Hepatocyte (in vitro differentiated cells): Measurements from ENCODE around the gene PPP1R9A.

ENCODE experiments used
- EZH2 ChIP-seq: fragments of 200-600 bp; sonication (generic); IDR thresholded peaks from 2 replicates; pipeline ENCODE4 v1.6.1; 2016; ENCODE audit warnings: antibody characterized with exemption, mild to moderate bottlenecking, borderline replicate concordance
- EZH2phosphoT487 ChIP-seq: fragments of 200-600 bp; sonication (generic); IDR thresholded peaks from one replicate; pipeline ENCODE4 v1.6.1; 2018; ENCODE audit warnings: antibody characterized with exemption, mild to moderate bottlenecking, low read depth, moderate library complexity; ENCODE audit not compliant: unreplicated experiment, severe bottlenecking
- TF ChIP-seq, protein P1 (sequence below): fragments of 200-600 bp; sonication (generic); IDR thresholded peaks from 2 replicates; pipeline ENCODE4 v1.5.1; 2016; ENCODE audit warnings: antibody characterized with exemption, mild to moderate bottlenecking; ENCODE audit not compliant: poor library complexity

DNA sequence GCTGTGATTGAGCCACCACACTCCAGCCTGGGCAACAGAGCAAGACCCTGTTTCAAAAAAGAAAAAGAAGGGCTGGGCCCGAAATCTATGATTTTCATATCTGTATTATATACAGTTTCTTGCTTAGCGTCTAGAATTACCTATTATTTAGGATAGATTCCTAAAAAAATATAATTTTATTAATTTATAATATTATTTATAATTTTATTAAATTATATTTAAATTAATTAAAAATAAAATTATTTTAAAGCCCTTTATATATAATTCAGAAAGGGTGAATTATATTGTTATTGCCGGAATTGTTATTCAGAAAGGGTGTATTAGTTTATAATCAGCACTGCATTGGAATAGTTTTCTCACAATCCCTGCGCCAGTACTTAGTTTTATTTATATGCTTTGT lies 14.5 kb downstream of the PPP1R9A start:
- TF ChIP-seq, protein P1, sequence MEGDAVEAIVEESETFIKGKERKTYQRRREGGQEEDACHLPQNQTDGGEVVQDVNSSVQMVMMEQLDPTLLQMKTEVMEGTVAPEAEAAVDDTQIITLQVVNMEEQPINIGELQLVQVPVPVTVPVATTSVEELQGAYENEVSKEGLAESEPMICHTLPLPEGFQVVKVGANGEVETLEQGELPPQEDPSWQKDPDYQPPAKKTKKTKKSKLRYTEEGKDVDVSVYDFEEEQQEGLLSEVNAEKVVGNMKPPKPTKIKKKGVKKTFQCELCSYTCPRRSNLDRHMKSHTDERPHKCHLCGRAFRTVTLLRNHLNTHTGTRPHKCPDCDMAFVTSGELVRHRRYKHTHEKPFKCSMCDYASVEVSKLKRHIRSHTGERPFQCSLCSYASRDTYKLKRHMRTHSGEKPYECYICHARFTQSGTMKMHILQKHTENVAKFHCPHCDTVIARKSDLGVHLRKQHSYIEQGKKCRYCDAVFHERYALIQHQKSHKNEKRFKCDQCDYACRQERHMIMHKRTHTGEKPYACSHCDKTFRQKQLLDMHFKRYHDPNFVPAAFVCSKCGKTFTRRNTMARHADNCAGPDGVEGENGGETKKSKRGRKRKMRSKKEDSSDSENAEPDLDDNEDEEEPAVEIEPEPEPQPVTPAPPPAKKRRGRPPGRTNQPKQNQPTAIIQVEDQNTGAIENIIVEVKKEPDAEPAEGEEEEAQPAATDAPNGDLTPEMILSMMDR: no peak
- TF ChIP-seq EZH2 (no peak), EZH2phosphoT487 (no peak)
